Kidney tubule cell (primary cell): ENCODE measurements around the gene MYOCD.
"Not testable (repeated sequence)": the region's sequence is repeated elsewhere in the genome, so short reads cannot be mapped to it uniquely, and the experiment has no call there.

Experiments used
- DNase-seq: peaks from one replicate; pipeline ENCODE4 v3.0.0-alpha.2; 2018; ENCODE audit warnings: low spot score

The MYOCD gene

GRCh38 chr17:12665263-12666210, at the start of gene MYOCD:
Gene MYOCD (plus strand): TSS chr17:12665890. CDS start chr17:12666189, 299 bp downstream.
- DNase-seq = peak; percentile 25

GRCh38 chr17:12616161-12616560, 49.5 kb upstream of the MYOCD start:
- no peak for DNase-seq

- no peak for DNase-seq
These were observed 47.1 kb upstream of the MYOCD start for GRCh38 chr17:12618557-12618956.

- DNase-seq = no peak
These were observed 46.1 kb upstream of the MYOCD start for GRCh38 chr17:12619459-12620199.

- DNase-seq = peak; percentile 33
These were observed 45.4 kb upstream of the MYOCD start for GRCh38 chr17:12620200-12620720.

GRCh38 chr17:12622726-12623125, 43.0 kb upstream of the MYOCD start:
- DNase-seq = no peak

GRCh38 chr17:12623220-12623848, 42.4 kb upstream of the MYOCD start:
- no peak for DNase-seq

- no peak for DNase-seq
These were observed 41.5 kb upstream of the MYOCD start for GRCh38 chr17:12624211-12624610.

GRCh38 chr17:12625092-12625491, 40.6 kb upstream of the MYOCD start:
- DNase-seq = no peak

- peak; percentile 86 for DNase-seq
These were observed 38.5 kb upstream of the MYOCD start for GRCh38 chr17:12627177-12627629.

GRCh38 chr17:12627781-12628451, 37.8 kb upstream of the MYOCD start:
- peak; percentile 71 for DNase-seq

GRCh38 chr17:12631076-12631475, 34.6 kb upstream of the MYOCD start:
- no peak for DNase-seq

- DNase-seq = no peak
These were observed 32.9 kb upstream of the MYOCD start for GRCh38 chr17:12632785-12633184.

GRCh38 chr17:12634789-12635414, 30.8 kb upstream of the MYOCD start:
- no peak for DNase-seq

GRCh38 chr17:12635996-12636395, 29.7 kb upstream of the MYOCD start:
- not testable (repeated sequence) for DNase-seq

GRCh38 chr17:12637015-12637414, 28.7 kb upstream of the MYOCD start:
- DNase-seq = peak; percentile 89

- no peak for DNase-seq
These were observed 27.7 kb upstream of the MYOCD start for GRCh38 chr17:12637745-12638651.

- no peak for DNase-seq
These were observed 25.3 kb upstream of the MYOCD start for GRCh38 chr17:12640364-12640763.

GRCh38 chr17:12641084-12641483, 24.6 kb upstream of the MYOCD start:
- DNase-seq = no peak

GRCh38 chr17:12642034-12642433, 23.7 kb upstream of the MYOCD start:
- DNase-seq = no peak
